T-helper 1 cell (primary cell): Measurements from ENCODE around the gene EIF3B.
"Not testable (repeated sequence)": the region's sequence is repeated elsewhere in the genome, so short reads cannot be mapped to it uniquely, and the experiment has no call there.

Source experiments
- DNase-seq, 5 donors: peaks; one replicate each; pipeline ENCODE4 v3.0.0-alpha.2; 2012 to 2020
- total RNA-seq, 4 donors: gene quantifications; one replicate each; lab custom pipeline; 2026; lab: John Stamatoyannopoulos, UW

Gene EIF3B
- total RNA-seq, result 149 to 166 (median 153) reads per million in 4 donors

GRCh38 chr7:2354186-2354938 is at the start of gene EIF3B:
TSS of gene EIF3B (plus strand) at chr7:2354827. CDS start at chr7:2354922, 95 bp downstream.
- peak; percentile 76 to 93 (median 88) for DNase-seq

DNA sequence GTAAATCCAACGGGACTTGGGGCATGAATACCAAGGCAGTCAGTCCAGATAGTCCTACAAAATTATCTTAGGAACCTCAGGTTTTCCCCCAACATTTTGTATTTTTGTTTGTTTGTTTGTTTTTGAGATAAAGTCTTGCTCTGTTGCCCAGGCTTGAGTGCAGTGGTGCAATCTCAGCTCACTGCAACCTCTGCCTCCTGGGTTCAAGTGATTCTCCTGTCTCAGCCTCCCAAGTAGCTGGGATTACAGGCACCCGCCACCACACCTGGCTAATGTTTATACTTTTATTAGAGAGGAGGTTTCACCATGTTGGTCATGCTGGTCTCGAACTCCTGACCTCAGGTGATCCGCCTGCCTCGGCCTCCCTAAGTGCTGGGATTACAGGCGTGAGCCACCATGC is 49.4 kb upstream of the EIF3B start:
- not testable (repeated sequence) for DNase-seq

DNA sequence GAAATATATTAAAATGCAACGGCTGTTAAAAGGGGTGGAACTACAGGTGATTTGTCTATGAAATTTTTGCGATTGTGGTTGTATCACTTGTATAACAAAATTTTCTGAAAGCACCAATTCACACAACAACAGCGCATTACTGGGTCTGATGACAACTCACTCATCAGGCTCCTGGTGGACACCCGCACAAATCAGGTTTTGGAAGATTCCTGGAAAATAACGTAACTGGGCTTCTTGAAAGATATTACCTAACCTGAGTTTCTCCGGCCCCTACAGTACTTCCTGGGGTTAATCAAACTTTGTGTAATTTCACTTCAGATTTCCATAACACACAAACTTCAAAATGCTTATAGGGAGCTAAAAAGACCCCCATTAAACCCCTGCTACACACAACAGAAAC is 47.9 kb upstream of the EIF3B start:
- DNase-seq, result no peak

GRCh38 chr7:2307690-2308107 is 46.9 kb upstream of the EIF3B start:
- DNase-seq, result no peak

GRCh38 chr7:2309889-2310331 is 44.7 kb upstream of the EIF3B start:
- no peak for DNase-seq

DNA sequence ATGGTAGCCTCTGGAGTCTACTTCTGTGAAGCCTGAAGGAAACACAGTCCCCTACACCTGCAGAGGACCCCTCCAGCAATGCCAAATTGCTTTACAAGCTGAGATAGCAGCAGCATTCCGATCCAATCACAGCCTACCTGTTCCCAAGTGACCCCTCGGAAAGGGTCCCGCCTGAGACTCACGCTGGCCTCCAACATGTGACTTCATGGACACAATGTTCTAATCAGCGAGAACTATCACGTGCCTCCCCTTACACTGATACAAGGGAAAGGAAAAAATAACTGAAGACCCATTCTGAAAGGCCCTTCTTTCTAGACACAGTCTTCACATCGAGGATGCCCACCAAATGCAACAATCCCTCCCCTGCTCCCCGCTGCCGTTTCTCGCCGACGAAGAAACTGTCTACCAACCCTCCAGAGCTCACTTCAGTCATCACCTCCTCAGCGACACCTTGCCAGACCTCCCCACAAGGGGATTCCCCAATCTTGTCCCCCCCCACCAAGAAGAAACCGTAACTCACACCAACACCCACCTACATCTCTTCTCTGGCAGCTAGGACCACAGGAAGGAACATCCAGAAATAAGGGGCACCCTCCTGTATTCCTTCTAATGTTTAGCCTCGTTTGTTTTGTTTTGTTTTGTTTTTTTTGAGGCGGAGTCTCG is 42.2 kb upstream of the EIF3B start:
- no peak for DNase-seq

- peak in 3 of 5 donors; percentile 3 to 29 (median 14) for DNase-seq
Measured at GRCh38 chr7:2313450-2314208, 41.0 kb upstream of the EIF3B start.

DNA sequence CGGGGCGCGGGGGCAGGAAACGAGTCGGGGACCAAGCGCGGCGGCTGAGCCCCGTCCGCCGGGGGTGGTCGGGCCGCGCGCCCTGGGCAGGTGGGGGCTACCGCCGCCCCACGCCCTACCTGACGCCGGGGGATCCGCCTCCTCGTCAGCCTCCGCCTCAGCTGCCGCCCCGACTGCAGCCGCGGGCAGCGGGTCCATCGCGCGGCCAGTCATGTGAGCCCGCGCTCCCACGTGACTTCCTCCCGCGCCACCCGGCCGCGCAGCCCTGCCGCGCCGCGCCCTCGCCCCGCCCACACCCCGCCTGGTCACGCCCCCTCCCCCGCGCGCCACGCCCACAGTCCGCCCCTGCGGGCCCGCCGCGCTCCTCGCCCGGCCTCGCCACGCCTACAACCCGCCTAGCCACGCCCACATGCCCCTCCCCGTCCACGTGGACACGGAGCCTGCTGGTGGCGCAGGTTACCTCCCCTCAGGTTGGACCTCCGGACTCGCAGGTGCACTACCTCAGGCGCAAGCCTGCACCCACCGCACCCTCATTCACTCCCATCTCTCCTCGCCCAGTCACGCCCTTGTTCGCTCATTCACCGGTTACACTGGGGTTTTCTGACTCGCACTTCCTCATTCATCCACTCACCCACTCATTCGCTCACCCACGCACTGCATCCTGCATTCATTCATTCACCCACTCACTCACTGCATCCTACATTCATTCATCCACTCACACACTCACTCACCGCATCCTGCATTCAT is 40.2 kb upstream of the EIF3B start, which contains the start of gene SNX8:
SNX8 (minus strand) TSS at position 233 of the 747 bp plus-strand sequence; CDS start at position 213, 20 bp downstream.
- peak; percentile 86 to 98 (median 93) for DNase-seq

DNA sequence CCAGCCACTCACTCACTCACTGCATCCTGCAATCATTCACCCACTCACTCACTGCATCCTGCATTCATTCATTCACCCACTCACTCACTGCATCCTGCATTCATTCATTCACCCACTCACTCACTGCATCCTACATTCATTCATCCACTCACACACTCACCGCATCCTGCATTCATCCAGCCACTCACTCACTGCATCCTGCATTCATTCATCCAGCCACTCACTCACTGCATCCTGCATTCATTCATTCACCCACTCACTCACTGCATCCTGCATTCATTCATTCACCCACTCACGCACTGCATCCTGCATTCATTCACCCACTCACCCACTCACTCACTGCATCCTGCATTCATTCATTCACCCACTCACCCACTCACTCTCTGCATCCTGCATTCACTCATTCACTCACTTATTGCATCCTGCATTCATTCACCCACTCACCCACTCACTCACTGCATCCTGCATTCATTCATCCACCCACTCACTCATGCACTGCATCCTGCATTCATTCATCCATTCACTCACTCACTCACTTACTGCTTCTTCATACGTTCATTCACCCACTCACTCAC is 39.6 kb upstream of the EIF3B start:
- DNase-seq, result not testable (repeated sequence)

GRCh38 chr7:2315787-2316186 is 38.8 kb upstream of the EIF3B start:
- DNase-seq, result no peak

GRCh38 chr7:2316578-2316977 is 38.0 kb upstream of the EIF3B start:
- no peak for DNase-seq

- no peak for DNase-seq
Measured at GRCh38 chr7:2317556-2318293, 36.9 kb upstream of the EIF3B start.

GRCh38 chr7:2321020-2321419 is 33.6 kb upstream of the EIF3B start:
- no peak for DNase-seq

GRCh38 chr7:2325162-2325561 is 29.5 kb upstream of the EIF3B start:
- DNase-seq, result no peak

DNA sequence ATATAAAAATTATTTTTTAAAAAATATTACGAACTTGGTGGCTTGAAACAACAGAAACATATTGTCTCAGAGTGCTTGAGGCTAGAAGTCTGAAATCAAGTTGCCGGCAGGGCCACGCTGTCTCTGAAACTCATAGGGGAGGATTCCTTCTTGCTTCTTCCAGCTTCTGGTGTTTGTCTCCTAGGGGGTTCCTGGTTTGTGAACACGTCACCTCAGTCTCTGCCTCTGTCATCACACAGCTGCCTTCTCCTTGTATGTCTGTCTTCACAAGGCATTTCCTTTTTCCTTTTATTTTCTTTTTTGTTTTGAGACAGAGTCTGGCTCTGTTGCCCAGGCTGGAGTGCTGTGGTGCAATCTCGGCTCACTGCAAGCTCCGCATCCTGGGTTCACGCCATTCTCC is 27.7 kb upstream of the EIF3B start:
- DNase-seq, result no peak

- DNase-seq, result no peak
Measured at GRCh38 chr7:2330493-2330892, 24.1 kb upstream of the EIF3B start.

GRCh38 chr7:2331707-2332106 is 22.9 kb upstream of the EIF3B start:
- no peak for DNase-seq

- DNase-seq, result not testable (repeated sequence)
Measured at GRCh38 chr7:2332606-2333231, 21.9 kb upstream of the EIF3B start.

DNA sequence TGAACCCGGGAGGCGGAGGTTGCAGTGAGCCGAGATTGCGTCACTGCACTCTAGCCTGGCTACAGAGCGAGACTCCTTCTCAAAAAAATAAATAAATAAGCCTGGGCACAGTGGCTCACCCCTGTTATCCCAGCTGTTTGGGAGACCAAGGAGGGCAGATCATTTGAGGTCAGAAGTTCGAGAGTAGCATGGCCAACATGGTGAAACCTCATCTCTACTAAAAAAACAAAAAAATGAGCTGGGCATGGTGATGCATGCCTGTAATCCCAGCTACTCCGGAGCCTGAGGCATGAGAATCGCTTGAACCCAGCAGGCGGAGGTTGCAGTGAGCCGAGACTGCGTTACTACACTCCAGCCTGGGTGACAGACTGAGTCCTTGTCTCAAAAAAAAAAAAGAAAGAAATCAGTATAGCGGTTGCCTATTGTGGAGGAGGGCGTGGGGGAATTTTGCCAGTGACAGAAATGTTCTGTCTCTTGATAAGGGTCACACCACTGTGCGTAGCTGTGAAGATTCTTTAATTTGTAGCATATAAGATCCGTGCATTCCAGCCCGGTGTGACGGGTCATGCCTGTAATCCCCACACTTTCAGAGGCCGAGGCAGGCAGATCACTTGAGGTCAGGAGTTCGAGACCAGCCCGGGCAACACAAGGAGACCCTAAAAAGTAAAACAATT is 17.9 kb upstream of the EIF3B start:
- DNase-seq, result no peak
